PC-9 (cell line): ENCODE data around the gene CWH43. TPM values are rescaled to one million over a fixed set of nuclear protein-coding genes. Genes with fewer than 3 reads are reported as not detected.
"Not testable (repeated sequence)": the region's sequence is repeated elsewhere in the genome, so short reads cannot be mapped to it uniquely, and the experiment has no call there.

Experiments
- BruUV-seq: library from RNA; stranded (reverse); fragments of 400-500 nt; replicated peaks from 2 replicates; lab custom pipeline; 2021; lab: Mats Ljungman, UMichigan
- CTCF ChIA-PET: fragments of 300-600 bp; sonication (Branson Sonifier 250); formaldehyde crosslinking; loops from one replicate; lab custom pipeline; 2022; ENCODE audit warnings: antibody characterized with exemption; lab: Charles Lee
- POLR2A ChIA-PET: fragments of 300-600 bp; sonication (Branson Sonifier 250); formaldehyde crosslinking; loops from one replicate; lab custom pipeline; 2022; ENCODE audit warnings: antibody characterized with exemption; ENCODE audit not compliant: unreplicated experiment; lab: Charles Lee
- DNase-seq, 2 experiments: peaks; one replicate each; pipeline versions ENCODE4 v3.0.0 to v3.0.0-alpha.2; 2015 to 2022; ENCODE audit warnings: mixed read lengths in 1 of 2
- H2AFZ ChIP-seq: fragments of 200-600 bp; sonication (generic); 2 replicates; pipeline ENCODE4 v1.8.1; 2017; ENCODE audit warnings: antibody characterized with exemption
- H3F3A ChIP-seq: fragments of 200-600 bp; sonication (generic); 2 replicates; pipeline ENCODE4 v1.8.1; 2017; ENCODE audit warnings: antibody characterized with exemption, mild to moderate bottlenecking, low read depth; ENCODE audit not compliant: insufficient read depth
- H3K27ac ChIP-seq: fragments of 200-600 bp; sonication (generic); 2 replicates; pipeline ENCODE4 v1.6.1; 2016; ENCODE audit warnings: mixed run types
- H3K27me3 ChIP-seq: fragments of 200-600 bp; sonication (generic); 2 replicates; pipeline ENCODE4 v1.6.1; 2016; ENCODE audit warnings: low read depth, mixed run types; ENCODE audit not compliant: insufficient read depth
- H3K36me3 ChIP-seq: fragments of 200-600 bp; sonication (generic); 2 replicates; pipeline ENCODE4 v1.6.1; 2016; ENCODE audit warnings: low read depth, mixed run types
- H3K4me1 ChIP-seq: fragments of 200-600 bp; sonication (generic); replicated peaks from 2 replicates; pipeline ENCODE4 v1.6.1; 2016; ENCODE audit warnings: mixed run types; ENCODE audit not compliant: insufficient read depth
- H3K4me2 ChIP-seq: fragments of 200-600 bp; sonication (generic); 2 replicates; pipeline ENCODE4 v1.6.1; 2017; ENCODE audit warnings: mixed run types
- H3K4me3 ChIP-seq: fragments of 200-600 bp; sonication (generic); 2 replicates; pipeline ENCODE4 v1.6.1; 2016; ENCODE audit warnings: mixed run types
- H3K79me2 ChIP-seq: fragments of 200-600 bp; sonication (generic); 2 replicates; pipeline ENCODE4 v1.6.1; 2017; ENCODE audit warnings: low read depth, mixed run types
- H3K9me2 ChIP-seq: fragments of 200-600 bp; sonication (generic); 2 replicates; pipeline ENCODE4 v1.8.1; 2017; ENCODE audit warnings: mild to moderate bottlenecking; ENCODE audit not compliant: insufficient read depth
- H3K9me3 ChIP-seq: fragments of 200-600 bp; sonication (generic); 2 replicates; pipeline ENCODE4 v1.8.1; 2016; ENCODE audit warnings: low read depth; ENCODE audit not compliant: insufficient read depth
- H4K20me1 ChIP-seq: fragments of 200-600 bp; sonication (generic); 2 replicates; pipeline ENCODE4 v1.8.1; 2017; ENCODE audit not compliant: insufficient read depth
- CTCF ChIP-seq: fragments of 200-600 bp; sonication (generic); conservative IDR thresholded peaks from 2 replicates; pipeline ENCODE4 v1.6.1; 2017; ENCODE audit warnings: mixed run types, antibody characterized with exemption, mild to moderate bottlenecking, moderate library complexity
- EZH2 ChIP-seq: fragments of 200-600 bp; sonication (generic); IDR thresholded peaks from 2 replicates; pipeline ENCODE4 v1.8.0; 2017; ENCODE audit warnings: antibody characterized with exemption, low read depth
- intact Hi-C: fragments of 100-400 bp; cut with micrococcal nuclease; formaldehyde crosslinking; loops from one replicate; pipeline ENCODE4 v1.10.0; 2022; ENCODE audit not compliant: unreplicated experiment
- total RNA-seq: library from RNA; stranded (reverse); gene quantifications from 2 replicates; pipeline ENCODE4 v1.2.3, GENCODE V29; 2021

The CWH43 gene
- total RNA-seq, 1 experiment from 2014 or later = not detected

- CTCF ChIA-PET = no interaction called here
- Histone ChIP-seq H3K9me3 (no peaks in the 10 kb centered on the region), H2AFZ (no peak overlapping the region), H3K27me3 (no peaks in the 10 kb centered on the region), H3K9me2 (no peaks in the 10 kb centered on the region), H3F3A (peaks cover 15% of the 10 kb centered on the region; the same call in 1 of the 2 replicates), H3K27ac (no peak overlapping the region), H3K4me2 (no peak overlapping the region), H3K36me3 (no peaks in the 10 kb centered on the region), H3K4me3 (no peak overlapping the region), H3K79me2 (no peaks in the 10 kb centered on the region), H4K20me1 (no peaks in the 10 kb centered on the region), H3K4me1 (peaks cover 17% of the 10 kb centered on the region)
- POLR2A ChIA-PET = interaction anchor here (0.7 kb wide), 1 partner anchor 13 kb away, joined by 4 read pairs; no protein-coding TSS in a partner anchor
- BruUV-seq = no TSS peak
- DNase-seq = no peak
- intact Hi-C loops = no loop called here
- no peak for TF ChIP-seq CTCF
- no peak for TF ChIP-seq EZH2
Measured at GRCh38 chr4:48949086-48949485, 37.0 kb upstream of the CWH43 start.

GRCh38 chr4:48949518-48950219 lies 36.4 kb upstream of the CWH43 start:
- no TSS peak for BruUV-seq
- intact Hi-C loops = no loop called here
- H3K4me2 ChIP-seq = no peak overlapping the region
- H3K9me3 ChIP-seq = no peaks in the 10 kb centered on the region
- H3K27ac ChIP-seq = no peak overlapping the region
- H2AFZ ChIP-seq = no peak overlapping the region
- ChIA-PET CTCF (no interaction called here), POLR2A (interaction anchor here (0.7 kb wide), 1 partner anchor 13 kb away, joined by 4 read pairs; no protein-coding TSS in a partner anchor)
- H3K4me3 ChIP-seq = no peak overlapping the region
- H3K9me2 ChIP-seq = no peaks in the 10 kb centered on the region
- H3K27me3 ChIP-seq = no peaks in the 10 kb centered on the region
- no peaks in the 10 kb centered on the region for H3K36me3 ChIP-seq
- no peaks in the 10 kb centered on the region for H4K20me1 ChIP-seq
- H3F3A ChIP-seq = peaks cover 14% of the 10 kb centered on the region
- H3K79me2 ChIP-seq = no peaks in the 10 kb centered on the region
- no peak for DNase-seq
- H3K4me1 ChIP-seq = peaks cover 17% of the 10 kb centered on the region
- TF ChIP-seq EZH2 = no peak
- no peak for TF ChIP-seq CTCF

- ChIA-PET POLR2A (interaction anchor here (0.5 kb wide), 1 partner anchor 10 kb away, joined by 3 read pairs; no protein-coding TSS in a partner anchor), CTCF (no interaction called here)
- Histone ChIP-seq H3K4me1 (peaks cover 33% of the 10 kb centered on the region), H4K20me1 (no peaks in the 10 kb centered on the region), H3K4me2 (peak overlapping the region; percentile 71), H3K9me3 (no peaks in the 10 kb centered on the region), H2AFZ (peak overlapping the region; percentile 66), H3K36me3 (no peaks in the 10 kb centered on the region), H3K27ac (peak overlapping the region; percentile 85), H3F3A (peaks cover 23% of the 10 kb centered on the region), H3K4me3 (peak overlapping the region; percentile 9; the same call in 1 of the 2 replicates), H3K27me3 (no peaks in the 10 kb centered on the region), H3K9me2 (no peaks in the 10 kb centered on the region), H3K79me2 (no peaks in the 10 kb centered on the region)
- no peak for TF ChIP-seq EZH2
- no peak for TF ChIP-seq CTCF
- BruUV-seq = no TSS peak
- intact Hi-C loops = loop anchor here (2.0 kb wide), 2 partner anchors 46 to 256 kb away; no protein-coding TSS in a partner anchor
- no peak for DNase-seq
Measured at GRCh38 chr4:48954314-48954713, 31.8 kb upstream of the CWH43 start.

- H4K20me1 ChIP-seq, H3K36me3 ChIP-seq, POLR2A ChIA-PET, DNase-seq, BruUV-seq, H3K4me3 ChIP-seq, H3K27me3 ChIP-seq, H3K79me2 ChIP-seq, H2AFZ ChIP-seq, intact Hi-C loops, H3K9me2 ChIP-seq, H3K27ac ChIP-seq, CTCF ChIA-PET, H3K9me3 ChIP-seq, H3K4me2 ChIP-seq: not testable (repeated sequence)
- peaks cover 23% of the 10 kb centered on the region for H3F3A ChIP-seq
- peaks cover 33% of the 10 kb centered on the region for H3K4me1 ChIP-seq
Measured at GRCh38 chr4:48957366-48957765, 28.7 kb upstream of the CWH43 start.
